Measurements from ENCODE around the gene UNC119B. TPM values are rescaled to one million over a fixed set of nuclear protein-coding genes. Genes with fewer than 3 reads are reported as not detected.

UNC119B gene
- total and polyA plus RNA-seq, 5 experiments from 2014 or later, result 9.6 to 24.2 (median 11.5) TPM

DNA sequence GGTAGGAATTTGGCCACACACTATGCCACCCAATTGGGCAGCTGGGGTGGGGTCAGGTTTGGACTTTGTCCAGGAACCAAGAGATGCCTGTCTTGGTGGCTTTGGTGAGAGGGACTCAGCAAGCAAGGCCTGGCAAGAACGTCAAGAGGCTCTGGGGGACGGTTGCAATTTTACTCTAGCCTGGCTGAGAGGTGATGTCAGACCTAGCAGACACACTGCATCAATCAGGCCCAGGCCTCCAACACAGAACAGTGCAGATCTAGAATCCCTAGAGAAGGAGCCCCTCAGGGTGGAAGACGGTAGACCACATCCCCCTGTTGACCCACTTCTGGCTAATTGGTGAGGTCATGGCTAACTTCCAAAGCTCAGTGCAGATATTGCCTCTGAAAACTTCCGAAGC lies 1.6 kb upstream of the UNC119B start:
- Mint-ChIP-seq H3K27me3 (no peaks in the 10 kb centered on the region), H3K4me3 (peak overlapping the region in 5 of 10 donors; percentile 32 to 58 (median 43)), H3K9me3 (no peaks in the 10 kb centered on the region), H3K36me3 (peaks cover 0 to 6% (median 0%) of the 10 kb centered on the region in 3 donors), H3K27ac (peak overlapping the region in 1 of 10 donors; percentile 24), H3K4me1 (peaks cover 13 to 31% (median 25%) of the 10 kb centered on the region in 4 donors)
- ATAC-seq (no peak), DNase-seq (no peak)
- POLR2A ChIA-PET, result interaction anchor here (0.6 to 2.3 kb wide), 3 partner anchors 10 to 127 kb away, joined by 3 to 8 read pairs (median 3); partner anchors contain the start of gene POP5

DNA sequence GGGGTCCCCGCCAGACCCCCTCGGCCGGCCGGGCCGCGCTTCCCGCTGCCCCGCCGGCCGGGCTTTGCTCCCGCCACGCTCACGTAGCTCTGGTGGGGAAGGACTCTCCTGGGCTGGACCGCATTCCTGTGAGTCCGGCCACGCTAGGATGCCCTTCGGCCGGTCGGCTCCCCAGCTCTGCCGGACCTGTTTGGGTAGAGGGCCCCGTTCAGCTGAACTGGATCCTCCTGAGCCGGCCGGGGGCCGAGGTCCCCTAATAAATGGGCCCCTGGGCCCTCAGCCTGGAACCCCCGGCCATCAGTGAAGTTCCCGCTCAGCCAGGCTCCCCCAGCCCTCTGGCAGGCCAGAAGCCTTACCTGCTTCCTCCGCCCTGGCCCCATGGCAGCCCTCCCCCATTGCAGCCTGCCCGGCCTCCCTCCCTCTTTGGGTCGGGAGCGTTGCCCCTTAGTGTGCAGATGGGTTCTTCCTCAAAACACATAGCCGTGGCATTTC lies 593 bp downstream of the UNC119B start:
- Mint-ChIP-seq H3K27me3 (no peaks in the 10 kb centered on the region), H3K4me1 (peaks cover 16 to 36% (median 31%) of the 10 kb centered on the region in 4 donors), H3K4me3 (peak overlapping the region; percentile 84 to 96 (median 91)), H3K36me3 (peaks cover 0 to 23% (median 0%) of the 10 kb centered on the region in 3 donors), H3K27ac (peak overlapping the region; percentile 82 to 97 (median 92)), H3K9me3 (no peaks in the 10 kb centered on the region)
- peak in 4 of 10 donors; percentile 13 to 28 (median 24) for DNase-seq
- POLR2A ChIA-PET, result interaction anchor here (1.0 to 2.3 kb wide), 5 partner anchors 23 to 129 kb away, joined by 3 to 8 read pairs (median 4); partner anchors contain the start of genes MLEC and POP5
- peak; percentile 18 to 43 for ATAC-seq

DNA sequence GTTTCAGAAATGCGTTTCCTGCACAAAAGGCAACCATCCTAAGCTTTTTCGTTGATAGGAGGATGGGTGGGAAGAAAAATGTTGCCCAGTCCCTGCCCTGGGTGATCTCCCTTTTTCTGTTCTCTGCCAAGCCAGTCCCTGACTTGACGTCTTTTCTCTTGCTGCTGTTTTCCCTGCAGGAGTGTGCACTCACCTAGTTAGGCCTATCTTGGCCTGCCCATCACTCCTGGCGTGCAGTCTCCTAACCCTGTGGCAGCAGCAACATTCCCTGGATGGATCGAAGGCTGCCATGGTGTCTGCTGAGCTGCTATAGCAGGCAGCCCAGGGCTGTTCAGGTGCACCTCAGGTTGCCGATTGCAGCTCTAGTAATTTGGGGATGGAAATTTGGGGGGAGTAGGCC lies 1.2 kb downstream of the UNC119B start:
- peak overlapping the region; percentile 82 to 97 (median 92) for H3K27ac Mint-ChIP-seq
- peaks cover 18 to 36% (median 31%) of the 10 kb centered on the region in 4 donors for H3K4me1 Mint-ChIP-seq
- POLR2A ChIA-PET, result interaction anchor here (1.3 kb wide), 1 partner anchor 63 kb away, joined by 3 read pairs; no protein-coding TSS in a partner anchor

DNA sequence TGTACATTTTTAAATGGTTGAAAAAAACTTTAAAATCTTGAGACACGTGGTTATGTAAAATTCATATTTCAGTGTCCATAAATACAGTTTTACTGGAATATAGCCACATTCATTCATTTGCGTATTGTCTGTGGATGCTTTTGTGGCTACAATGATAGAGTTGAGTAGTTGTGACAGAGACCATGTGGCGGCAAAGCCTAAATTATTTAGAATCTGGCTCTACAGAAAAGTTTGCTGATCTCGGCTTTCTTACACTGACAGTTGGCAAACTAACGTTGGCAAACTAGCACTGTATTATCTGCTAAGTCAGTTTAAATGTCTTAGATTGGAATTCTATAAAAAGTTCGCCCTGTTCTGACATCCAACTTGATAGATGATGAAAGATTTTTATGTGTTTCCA lies 2.4 kb downstream of the UNC119B start:
- ATAC-seq, result no peak
- H3K36me3 Mint-ChIP-seq, result peaks cover 4 to 36% (median 8%) of the 10 kb centered on the region in 3 donors
- H3K9me3 Mint-ChIP-seq, result no peaks in the 10 kb centered on the region
- H3K4me1 Mint-ChIP-seq, result peaks cover 20 to 36% (median 31%) of the 10 kb centered on the region in 4 donors
- POLR2A ChIA-PET, result no interaction called here
- no peak for DNase-seq
- peak overlapping the region in 6 of 10 donors; percentile 20 to 94 (median 86) for H3K27ac Mint-ChIP-seq
- H3K4me3 Mint-ChIP-seq, result peak overlapping the region in 1 of 10 donors; percentile 92
- no peaks in the 10 kb centered on the region for H3K27me3 Mint-ChIP-seq

More for the DNA sequence above, 1.2 kb downstream of the UNC119B start:
- no peaks in the 10 kb centered on the region for H3K9me3 Mint-ChIP-seq
- ATAC-seq (no peak), DNase-seq (no peak)
- H3K4me3 Mint-ChIP-seq, result peak overlapping the region; percentile 84 to 96 (median 91)
- peaks cover 2 to 24% (median 2%) of the 10 kb centered on the region in 3 donors for H3K36me3 Mint-ChIP-seq
- H3K27me3 Mint-ChIP-seq, result no peaks in the 10 kb centered on the region

DNA sequence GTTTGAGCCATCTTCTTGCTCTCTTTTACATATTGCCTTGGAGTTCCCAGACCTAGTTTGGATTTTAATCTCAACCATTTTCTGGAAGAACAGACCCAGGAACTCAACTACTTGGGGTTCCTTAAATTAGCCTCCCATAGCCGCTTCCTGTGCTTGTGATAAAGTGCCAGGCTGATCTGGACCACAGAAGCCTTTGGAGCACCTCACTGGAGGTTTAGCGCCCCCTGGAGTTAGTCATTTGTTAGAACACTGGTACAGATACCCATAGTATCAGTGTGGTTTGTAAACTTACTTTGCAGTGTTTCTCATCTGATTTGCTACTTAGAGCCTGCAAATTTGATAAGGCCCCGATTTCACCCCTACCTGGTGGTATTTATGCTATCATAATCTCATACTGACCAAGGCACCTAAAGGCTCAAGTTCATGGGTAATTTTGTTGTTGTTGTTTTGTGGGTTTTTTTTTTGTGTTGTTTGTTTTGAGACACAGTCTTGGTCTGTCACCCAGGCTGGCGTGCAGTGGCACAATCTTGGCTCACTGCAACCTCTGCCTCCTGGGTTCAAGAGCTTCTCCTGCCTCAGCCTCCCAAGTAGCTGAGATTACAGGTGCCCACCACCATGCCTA lies 3.7 kb downstream of the UNC119B start:
- Mint-ChIP-seq H3K36me3 (peaks cover 4 to 50% (median 14%) of the 10 kb centered on the region in 3 donors), H3K4me3 (peak overlapping the region in 3 of 10 donors; percentile 42 to 54 (median 44)), H3K27me3 (no peaks in the 10 kb centered on the region), H3K4me1 (peaks cover 23 to 38% (median 33%) of the 10 kb centered on the region in 4 donors), H3K9me3 (no peaks in the 10 kb centered on the region), H3K27ac (peak overlapping the region in 8 of 10 donors; percentile 15 to 88 (median 63))
- POLR2A ChIA-PET, result interaction anchor here (0.7 to 1.0 kb wide), 2 partner anchors 73 to 131 kb away, joined by 3 read pairs; no protein-coding TSS in a partner anchor
- peak; percentile 61 to 74 for ATAC-seq
- DNase-seq, result peak; percentile 47 to 88 (median 74)

DNA sequence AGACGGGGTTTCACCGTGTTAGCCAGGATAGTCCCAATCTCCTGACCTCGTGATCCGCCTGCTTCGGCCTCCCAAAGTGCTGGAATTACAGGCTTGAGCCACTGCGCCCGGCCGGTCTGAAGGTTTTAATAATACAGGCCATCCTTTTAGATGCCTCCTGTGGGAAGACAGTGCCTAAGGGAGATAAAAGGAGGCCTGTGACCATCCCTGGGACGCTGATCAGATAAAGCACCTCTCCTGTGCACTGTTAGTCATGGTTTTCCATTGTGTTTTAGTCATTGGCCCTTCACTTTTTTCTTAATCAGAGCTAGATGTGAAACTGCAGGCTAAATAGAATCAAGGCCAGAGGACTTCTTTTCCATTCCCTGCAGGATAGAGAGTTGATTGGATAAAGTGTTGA lies 7.8 kb downstream of the UNC119B start:
- no peak overlapping the region for H3K4me3 Mint-ChIP-seq
- ATAC-seq (no peak), DNase-seq (no peak)
- peaks cover 8 to 84% (median 28%) of the 10 kb centered on the region in 3 donors for H3K36me3 Mint-ChIP-seq
- peak overlapping the region in 1 of 10 donors; percentile 69 for H3K27ac Mint-ChIP-seq
- H3K27me3 Mint-ChIP-seq, result no peaks in the 10 kb centered on the region
- H3K4me1 Mint-ChIP-seq, result peaks cover 13 to 20% (median 16%) of the 10 kb centered on the region in 4 donors
- no peaks in the 10 kb centered on the region for H3K9me3 Mint-ChIP-seq
- POLR2A ChIA-PET, result no interaction called here

DNA sequence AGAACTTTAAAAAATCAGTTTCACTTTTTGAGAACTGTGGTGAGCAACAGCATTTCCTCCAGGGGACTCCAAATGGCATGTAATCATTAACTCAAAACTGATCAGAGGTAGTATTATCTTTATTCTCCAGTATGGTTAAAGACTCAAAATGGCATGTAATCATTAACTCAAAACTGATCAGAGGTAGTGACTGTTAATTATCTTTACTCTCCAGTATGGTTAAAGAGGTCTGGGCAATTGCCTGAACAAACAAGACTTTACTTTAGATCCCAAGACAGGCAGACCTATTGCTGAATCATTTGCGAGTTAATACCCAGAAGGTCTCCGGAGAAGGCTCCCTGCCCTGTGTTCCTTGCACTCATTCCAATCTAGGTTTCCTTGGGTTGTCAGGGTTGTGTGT lies 8.8 kb downstream of the UNC119B start:
- Mint-ChIP-seq H3K27ac (no peak overlapping the region), H3K4me3 (no peak overlapping the region), H3K36me3 (peaks cover 8 to 87% (median 28%) of the 10 kb centered on the region in 3 donors), H3K4me1 (peaks cover 7 to 13% (median 9%) of the 10 kb centered on the region in 4 donors), H3K9me3 (no peaks in the 10 kb centered on the region), H3K27me3 (no peaks in the 10 kb centered on the region)
- ATAC-seq, result no peak
- no peak for DNase-seq
- POLR2A ChIA-PET, result no interaction called here

DNA sequence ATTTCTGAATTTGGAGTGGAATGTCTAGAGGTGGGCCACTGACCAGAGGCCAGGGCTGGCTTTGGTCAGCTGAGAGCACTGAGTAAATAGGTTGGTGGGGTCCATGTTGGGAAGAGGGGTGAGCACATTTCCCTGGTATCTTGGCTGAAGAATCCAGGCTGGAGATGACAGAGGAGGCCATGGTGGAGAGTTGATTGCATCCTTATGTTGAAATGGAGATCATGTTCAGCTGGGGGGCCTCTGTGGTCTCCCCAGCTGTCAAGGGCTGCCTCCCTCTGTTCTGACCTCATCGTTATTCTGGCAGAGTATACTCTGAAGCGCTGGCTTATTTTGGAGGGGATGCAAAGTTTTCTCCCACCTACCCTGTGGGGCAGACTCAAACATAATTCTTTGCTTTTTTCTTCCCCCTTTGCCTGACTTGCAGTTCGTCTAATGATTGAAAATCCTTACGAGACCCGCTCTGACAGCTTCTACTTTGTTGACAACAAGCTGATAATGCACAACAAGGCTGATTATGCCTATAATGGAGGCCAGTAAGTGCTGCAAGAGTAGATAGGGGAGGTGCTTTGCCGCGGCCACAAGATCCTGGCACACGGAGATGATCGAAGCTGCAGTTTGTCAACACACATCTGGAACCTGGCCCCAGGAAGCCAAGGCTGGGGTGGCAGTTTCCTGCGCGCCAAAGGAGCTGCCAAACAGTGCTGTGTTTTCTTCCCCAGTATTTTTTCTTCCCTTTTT lies 9.4 kb downstream of the UNC119B start:
- ATAC-seq, result no peak
- peaks cover 8 to 82% (median 28%) of the 10 kb centered on the region in 3 donors for H3K36me3 Mint-ChIP-seq
- H3K27me3 Mint-ChIP-seq, result no peaks in the 10 kb centered on the region
- H3K9me3 Mint-ChIP-seq, result no peaks in the 10 kb centered on the region
- H3K4me3 Mint-ChIP-seq, result no peak overlapping the region
- peaks cover 7 to 15% (median 10%) of the 10 kb centered on the region in 4 donors for H3K4me1 Mint-ChIP-seq
- POLR2A ChIA-PET, result no interaction called here
- DNase-seq, result no peak
- no peak overlapping the region for H3K27ac Mint-ChIP-seq

DNA sequence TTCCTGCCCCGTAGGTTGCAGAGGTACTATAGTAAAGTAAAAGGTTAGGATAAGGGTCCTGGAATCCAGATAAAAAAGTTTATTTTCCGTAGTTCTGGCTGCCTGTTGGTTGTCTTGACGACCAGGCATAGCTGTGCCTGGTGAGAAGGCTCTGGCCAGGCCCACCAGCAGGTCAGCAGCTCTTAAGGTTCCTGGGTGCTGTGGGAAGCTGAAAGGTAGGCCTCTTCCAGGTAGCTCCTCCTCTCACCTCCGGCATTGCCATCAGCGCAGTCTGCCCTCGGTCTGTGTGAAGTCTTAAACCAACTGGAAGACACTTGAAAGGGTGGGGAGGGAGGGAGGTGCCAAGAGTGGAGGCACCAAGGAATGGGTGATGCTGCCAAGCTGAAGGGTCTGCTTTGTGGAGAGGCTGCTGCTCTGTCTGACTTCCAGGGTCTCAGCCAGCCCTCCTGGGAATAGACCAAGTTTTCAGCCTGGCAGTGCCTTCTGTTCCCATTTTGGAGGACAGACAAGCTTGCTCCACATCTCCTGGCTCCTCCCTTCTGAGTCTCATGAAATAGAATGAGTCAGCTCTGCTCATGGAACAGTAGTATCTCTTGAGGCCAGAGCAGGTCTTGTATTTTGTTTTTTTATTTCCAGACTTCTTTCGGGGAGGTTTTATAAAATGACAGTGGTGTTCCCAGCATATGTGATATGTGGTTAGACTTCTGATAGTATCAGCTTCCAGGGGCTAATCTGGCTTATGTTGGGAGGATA lies 10.2 kb downstream of the UNC119B start:
- Mint-ChIP-seq H3K9me3 (no peaks in the 10 kb centered on the region), H3K36me3 (peaks cover 8 to 75% (median 28%) of the 10 kb centered on the region in 3 donors), H3K4me1 (peaks cover 10 to 23% (median 18%) of the 10 kb centered on the region in 4 donors), H3K27ac (no peak overlapping the region), H3K4me3 (no peak overlapping the region), H3K27me3 (no peaks in the 10 kb centered on the region)
- DNase-seq (no peak), ATAC-seq (no peak)
- POLR2A ChIA-PET, result no interaction called here

DNA sequence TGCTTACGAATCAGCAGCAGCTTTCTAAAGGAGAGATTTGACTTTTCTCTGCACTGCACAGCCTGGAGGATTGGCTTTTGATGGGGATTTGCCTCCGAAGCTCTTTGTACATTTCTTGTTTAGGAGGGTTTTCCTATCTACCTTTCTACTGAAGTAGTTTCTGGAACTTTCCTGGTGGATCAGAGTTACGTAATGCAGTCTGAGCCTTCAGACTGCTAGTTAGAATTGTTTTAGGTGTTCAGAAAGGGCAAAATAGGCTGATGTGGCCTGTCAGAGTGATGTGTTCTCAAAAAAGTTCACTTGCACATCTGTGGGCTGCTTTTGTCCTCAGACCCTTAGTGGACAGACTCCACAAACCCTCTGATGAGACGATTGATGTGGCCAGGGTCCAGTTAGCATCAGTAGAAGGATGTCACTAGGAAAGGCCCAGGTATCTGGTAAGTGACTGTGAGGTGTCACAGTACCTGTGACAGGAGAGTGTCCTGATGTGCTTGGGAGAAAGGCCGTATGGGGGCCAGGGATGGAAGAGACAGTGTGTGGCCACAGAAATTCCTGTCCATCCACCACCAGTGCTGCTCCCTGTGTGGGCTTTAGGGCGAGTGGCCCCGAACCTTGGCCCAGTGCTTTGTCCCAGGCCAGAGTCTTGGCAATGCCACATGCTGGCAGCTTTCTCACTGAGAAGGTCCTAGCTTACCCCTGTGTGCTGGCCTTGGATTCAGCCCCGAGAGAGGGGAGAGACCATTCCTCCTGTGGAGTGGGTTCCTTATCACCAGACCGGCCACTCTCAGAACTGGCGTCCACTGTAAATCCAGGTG lies 10.9 kb downstream of the UNC119B start:
- DNase-seq (no peak), ATAC-seq (no peak)
- Mint-ChIP-seq H3K27me3 (no peaks in the 10 kb centered on the region), H3K36me3 (peaks cover 8 to 69% (median 28%) of the 10 kb centered on the region in 3 donors), H3K9me3 (no peaks in the 10 kb centered on the region), H3K4me1 (peaks cover 12 to 26% (median 22%) of the 10 kb centered on the region in 4 donors), H3K4me3 (no peak overlapping the region), H3K27ac (no peak overlapping the region)
- POLR2A ChIA-PET, result no interaction called here

DNA sequence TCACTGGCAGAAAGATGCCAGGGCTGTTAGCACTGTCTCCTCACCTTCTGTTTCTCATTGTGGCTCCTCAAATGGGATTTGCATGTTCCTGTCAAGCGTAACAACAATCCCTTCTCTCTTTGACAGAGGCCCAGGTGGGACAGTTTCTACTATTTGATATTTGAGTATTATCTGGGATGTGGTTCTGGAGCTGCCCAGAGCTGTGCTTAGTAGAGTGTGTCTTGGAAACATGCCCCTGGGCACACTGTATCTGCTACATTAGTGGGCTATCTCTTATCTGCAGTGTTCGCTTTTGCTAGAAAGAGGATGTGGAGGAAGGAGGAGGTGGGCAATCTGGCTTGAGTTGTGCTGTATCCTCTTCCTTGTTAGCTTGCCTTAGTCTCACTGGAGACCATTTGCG lies 11.6 kb downstream of the UNC119B start:
- no peak overlapping the region for H3K27ac Mint-ChIP-seq
- no peak overlapping the region for H3K4me3 Mint-ChIP-seq
- H3K27me3 Mint-ChIP-seq, result no peaks in the 10 kb centered on the region
- DNase-seq (no peak), ATAC-seq (no peak)
- H3K9me3 Mint-ChIP-seq, result no peaks in the 10 kb centered on the region
- POLR2A ChIA-PET, result interaction anchor here (0.9 kb wide), 1 partner anchor 222 kb away, joined by 3 read pairs; no protein-coding TSS in a partner anchor
- H3K4me1 Mint-ChIP-seq, result peaks cover 11 to 33% (median 28%) of the 10 kb centered on the region in 4 donors
- peaks cover 4 to 62% (median 22%) of the 10 kb centered on the region in 3 donors for H3K36me3 Mint-ChIP-seq
